Right lobe of liver (tissue), 6 donors: ENCODE results near the gene ICAM4. TPM values are rescaled to one million over a fixed set of nuclear protein-coding genes. Genes with fewer than 3 reads are reported as not detected.

Experiments used
- ATAC-seq, 4 donors: fragments of 200-7000 bp; cut with Tn5 transposase; one replicate each; pipeline ENCODE4 v1.9.1; 2020; ENCODE audit warnings: mild to moderate bottlenecking in 4 of 4, moderate library complexity in 4 of 4
- DNase-seq, 3 donors: peaks; one replicate each; pipeline ENCODE4 v3.0.0-alpha.2; 2020
- H3K27ac ChIP-seq, 3 donors: fragments of 200-600 bp; one replicate each; pipeline ENCODE4 v1.8.0; 2022
- H3K27me3 ChIP-seq, 2 donors: fragments of 200-600 bp; one replicate each; pipeline ENCODE4 v1.8.0; 2022
- H3K36me3 ChIP-seq, 4 donors: fragments of 200-600 bp; sonication (generic) in 1 of 4; one replicate each; pipeline versions ENCODE4 v1.5.1 to v1.8.0; 2017 to 2022; ENCODE audit warnings: control low read depth in 1 of 4
- H3K4me1 ChIP-seq, 4 donors: fragments of 200-600 bp; sonication (generic) in 1 of 4; one replicate each; pipeline versions ENCODE4 v1.5.1 to v1.8.0; 2017 to 2022; ENCODE audit warnings: control low read depth in 1 of 4
- H3K4me3 ChIP-seq, 3 donors: fragments of 200-600 bp; one replicate each; pipeline ENCODE4 v1.8.0; 2022
- H3K9me3 ChIP-seq, 4 donors: fragments of 200-600 bp; sonication (generic) in 1 of 4; one replicate each; pipeline versions ENCODE4 v1.5.1 to v1.8.0; 2017 to 2022; ENCODE audit warnings: control low read depth in 1 of 4
- POLR2A ChIP-seq: fragments of 450-650 bp; IDR thresholded peaks from one replicate; pipeline ENCODE4 v1.6.1; 2017; ENCODE audit warnings: antibody characterized with exemption, mild to moderate bottlenecking
- WGBS: methylation state at CpG from one replicate; pipeline ENCODE4 v1.1.6; 2018; ENCODE audit warnings: low coverage, low lambda C conversion rate; ENCODE audit not compliant: insufficient coverage; ENCODE audit errors: missing lambda C conversion rate; 5-methylcytosine and 5-hydroxymethylcytosine counted together
- intact Hi-C, 2 donors: fragments of 100-400 bp; cut with DNase I; formaldehyde crosslinking; loops; one replicate each; pipeline versions ENCODE4 v1.11.2 to v1.14.1; 2022
- total RNA-seq, 6 experiments: library from RNA; depleted of rRNA in 2 of 6; stranded (reverse); fragments of >200 nt in 2 of 6; fragmentation: NEBNext Ultra II Directional in 3 of 6; extraction: Animal tissue kit (Norgen Biotek cat#: 25700) in 3 of 6; gene quantifications; one replicate each; pipeline versions ENCODE4 v1.1.0 to v1.2.4, GENCODE V29; 2016 to 2023
- TF ChIP-seq, protein P1 (sequence below), 4 donors: fragments of 200-600 bp in 3 of 4; fragments of 450-650 bp in 1 of 4; IDR thresholded peaks; one replicate each; pipeline versions ENCODE4 v1.5.1 to v1.8.0; 2016 to 2022; ENCODE audit warnings: antibody characterized with exemption in 4 of 4, mild to moderate bottlenecking in 2 of 4
- donor health status: DM: no; HTN: yes; CAD: no.
- donor health status: DM: no; HTN: no; CAD: no.
- donor health status: DM: no; HTN: no; CAD: no.
- donor health status: DM: no; HTN: yes; CAD: no.
- donor health status: DM: no; HTN: yes; CAD: no.

Gene ICAM4
- total RNA-seq, 6 experiments from 2014 or later, result 0.62 to 1.6 (median 0.80) TPM; not detected in 3

DNA sequence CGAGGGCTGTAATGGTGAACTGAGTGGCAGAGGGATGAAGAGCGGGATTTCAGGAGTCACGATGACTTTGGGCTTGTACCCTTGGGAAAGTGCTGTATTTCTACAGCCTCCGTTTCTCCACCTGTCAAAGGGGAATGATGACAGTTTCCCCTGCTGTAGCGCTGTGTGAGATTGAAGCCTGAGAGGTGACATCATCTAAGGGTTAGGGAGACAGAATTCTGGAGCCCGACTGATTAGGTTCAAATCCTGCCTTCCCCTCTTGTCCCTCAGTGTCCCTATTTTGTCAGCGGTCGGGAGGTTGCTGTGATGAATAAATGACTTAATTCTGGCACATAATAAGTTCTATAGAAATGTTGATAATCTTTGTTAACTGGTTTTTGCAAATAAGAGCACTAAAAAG, 34.0 kb upstream of the ICAM4 start:
- peaks cover 0 to 22% (median 12%) of the 10 kb centered on the region in 4 donors for H3K36me3 ChIP-seq
- ATAC-seq, result no peak
- H3K27ac ChIP-seq, result peak overlapping the region in 2 of 3 donors; percentile 31 to 90
- no peaks in the 10 kb centered on the region for H3K27me3 ChIP-seq
- DNase-seq, result no peak
- H3K9me3 ChIP-seq, result no peaks in the 10 kb centered on the region
- peak overlapping the region; percentile 84 to 99 (median 96) for H3K4me3 ChIP-seq
- no peaks in the 10 kb centered on the region for H3K4me1 ChIP-seq
- 20% methylated on average over 8 of the region's 8 CpGs for WGBS
- TF ChIP-seq, protein P1, sequence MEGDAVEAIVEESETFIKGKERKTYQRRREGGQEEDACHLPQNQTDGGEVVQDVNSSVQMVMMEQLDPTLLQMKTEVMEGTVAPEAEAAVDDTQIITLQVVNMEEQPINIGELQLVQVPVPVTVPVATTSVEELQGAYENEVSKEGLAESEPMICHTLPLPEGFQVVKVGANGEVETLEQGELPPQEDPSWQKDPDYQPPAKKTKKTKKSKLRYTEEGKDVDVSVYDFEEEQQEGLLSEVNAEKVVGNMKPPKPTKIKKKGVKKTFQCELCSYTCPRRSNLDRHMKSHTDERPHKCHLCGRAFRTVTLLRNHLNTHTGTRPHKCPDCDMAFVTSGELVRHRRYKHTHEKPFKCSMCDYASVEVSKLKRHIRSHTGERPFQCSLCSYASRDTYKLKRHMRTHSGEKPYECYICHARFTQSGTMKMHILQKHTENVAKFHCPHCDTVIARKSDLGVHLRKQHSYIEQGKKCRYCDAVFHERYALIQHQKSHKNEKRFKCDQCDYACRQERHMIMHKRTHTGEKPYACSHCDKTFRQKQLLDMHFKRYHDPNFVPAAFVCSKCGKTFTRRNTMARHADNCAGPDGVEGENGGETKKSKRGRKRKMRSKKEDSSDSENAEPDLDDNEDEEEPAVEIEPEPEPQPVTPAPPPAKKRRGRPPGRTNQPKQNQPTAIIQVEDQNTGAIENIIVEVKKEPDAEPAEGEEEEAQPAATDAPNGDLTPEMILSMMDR (IDR thresholded peaks at IDR 0.05), result no peak
- no peak for TF ChIP-seq POLR2A
- intact Hi-C loops, result loop anchor here in 1 of 2 donors (10.0 kb wide), 1 partner anchor 68 kb away; no protein-coding TSS in a partner anchor

DNA sequence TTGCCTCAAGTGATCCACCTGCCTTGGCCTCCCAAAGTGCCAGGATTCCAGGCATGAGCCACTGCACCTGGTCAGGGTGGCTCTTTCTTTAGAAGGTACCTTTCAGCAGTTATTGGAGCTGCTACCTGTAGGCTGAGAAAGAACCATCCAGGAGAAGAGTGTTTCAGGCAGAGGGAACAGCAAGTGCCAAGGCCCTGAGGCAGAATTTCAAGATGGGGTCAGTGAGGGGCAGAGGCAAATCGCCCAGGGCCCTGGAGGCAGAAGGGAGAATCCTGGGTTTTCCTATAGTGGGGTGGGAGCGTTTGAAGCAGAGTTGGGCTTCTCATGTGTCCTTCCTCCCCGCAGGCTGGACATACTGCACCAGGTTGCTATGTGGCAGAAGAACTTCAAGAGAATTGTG, 32.5 kb upstream of the ICAM4 start:
- no peak for TF ChIP-seq POLR2A
- TF ChIP-seq, protein P1 (IDR thresholded peaks at IDR 0.05), result no peak
- DNase-seq, result no peak
- no peaks in the 10 kb centered on the region for H3K4me1 ChIP-seq
- no CpG with 5 or more reads among the region's 3 CpGs for WGBS
- no peaks in the 10 kb centered on the region for H3K9me3 ChIP-seq
- H3K4me3 ChIP-seq, result no peak overlapping the region
- no peak for ATAC-seq
- intact Hi-C loops, result loop anchor here in 1 of 2 donors (10.0 kb wide), 1 partner anchor 69 kb away; no protein-coding TSS in a partner anchor
- H3K27ac ChIP-seq, result no peak overlapping the region
- peaks cover 0 to 33% (median 16%) of the 10 kb centered on the region in 4 donors for H3K36me3 ChIP-seq
- H3K27me3 ChIP-seq, result no peaks in the 10 kb centered on the region

DNA sequence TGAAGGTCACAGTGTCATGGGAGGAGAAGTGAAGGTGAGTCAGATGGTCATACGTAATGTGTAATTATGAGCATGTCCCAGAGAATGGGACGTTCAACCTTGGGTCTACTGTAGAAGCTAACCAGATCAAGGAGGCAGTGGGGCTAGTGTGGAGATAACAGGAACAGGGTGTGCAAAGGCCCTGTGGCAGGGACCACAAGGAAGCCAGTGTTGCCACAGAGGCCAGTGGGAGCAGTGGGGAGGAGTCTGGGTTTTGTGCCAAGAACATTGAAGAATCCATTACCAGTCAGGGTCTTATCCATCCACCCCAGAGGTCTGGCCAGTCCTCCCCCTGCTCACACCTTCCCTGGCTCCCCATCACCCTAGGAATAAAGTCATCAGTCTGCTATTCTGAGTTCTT, 31.4 kb upstream of the ICAM4 start:
- DNase-seq (no peak), ATAC-seq (no peak)
- TF ChIP-seq, protein P1 (IDR thresholded peaks at IDR 0.05), result no peak
- TF ChIP-seq POLR2A, result no peak
- Histone ChIP-seq H3K9me3 (no peaks in the 10 kb centered on the region), H3K27me3 (no peaks in the 10 kb centered on the region), H3K4me3 (no peak overlapping the region), H3K36me3 (peaks cover 0 to 33% (median 16%) of the 10 kb centered on the region in 4 donors), H3K27ac (no peak overlapping the region), H3K4me1 (peaks cover 0 to 4% (median 0%) of the 10 kb centered on the region in 4 donors)
- intact Hi-C loops, result loop anchor here (5.0 to 10.0 kb wide), 2 partner anchors 71 to 137 kb away; no protein-coding TSS in a partner anchor
- WGBS, result 90% methylated on average over 2 of the region's 2 CpGs

DNA sequence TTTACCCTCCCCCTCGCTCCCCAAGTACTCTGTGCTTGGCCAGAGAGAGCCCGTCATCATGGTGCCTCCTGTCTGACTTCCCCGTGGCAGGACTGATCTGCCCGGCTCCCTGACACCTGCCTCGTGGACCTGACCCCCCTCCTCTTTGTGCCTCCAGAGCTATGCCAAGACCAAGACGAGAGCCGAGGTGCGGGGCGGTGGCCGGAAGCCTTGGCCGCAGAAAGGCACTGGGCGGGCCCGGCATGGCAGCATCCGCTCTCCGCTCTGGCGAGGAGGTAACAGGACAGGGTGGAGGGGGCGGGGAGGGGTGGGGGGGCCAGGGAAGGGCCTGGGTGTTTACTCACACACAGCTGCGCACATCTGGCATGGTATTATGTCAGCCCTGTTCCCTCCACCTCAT, 30.2 kb upstream of the ICAM4 start:
- WGBS, result 85% methylated on average over 14 of the region's 18 CpGs
- Histone ChIP-seq H3K36me3 (peaks cover 0 to 33% (median 16%) of the 10 kb centered on the region in 4 donors), H3K4me3 (no peak overlapping the region), H3K27me3 (no peaks in the 10 kb centered on the region), H3K27ac (no peak overlapping the region), H3K4me1 (peaks cover 0 to 11% (median 2%) of the 10 kb centered on the region in 4 donors), H3K9me3 (no peaks in the 10 kb centered on the region)
- no peak for TF ChIP-seq POLR2A
- TF ChIP-seq, protein P1 (IDR thresholded peaks at IDR 0.05), result no peak
- DNase-seq, result no peak
- intact Hi-C loops, result loop anchor here (5.0 to 10.0 kb wide), 2 partner anchors 72 to 136 kb away; no protein-coding TSS in a partner anchor
- ATAC-seq, result no peak
